Measurements from ENCODE around the gene ASF1A.

The ASF1A gene

DNA sequence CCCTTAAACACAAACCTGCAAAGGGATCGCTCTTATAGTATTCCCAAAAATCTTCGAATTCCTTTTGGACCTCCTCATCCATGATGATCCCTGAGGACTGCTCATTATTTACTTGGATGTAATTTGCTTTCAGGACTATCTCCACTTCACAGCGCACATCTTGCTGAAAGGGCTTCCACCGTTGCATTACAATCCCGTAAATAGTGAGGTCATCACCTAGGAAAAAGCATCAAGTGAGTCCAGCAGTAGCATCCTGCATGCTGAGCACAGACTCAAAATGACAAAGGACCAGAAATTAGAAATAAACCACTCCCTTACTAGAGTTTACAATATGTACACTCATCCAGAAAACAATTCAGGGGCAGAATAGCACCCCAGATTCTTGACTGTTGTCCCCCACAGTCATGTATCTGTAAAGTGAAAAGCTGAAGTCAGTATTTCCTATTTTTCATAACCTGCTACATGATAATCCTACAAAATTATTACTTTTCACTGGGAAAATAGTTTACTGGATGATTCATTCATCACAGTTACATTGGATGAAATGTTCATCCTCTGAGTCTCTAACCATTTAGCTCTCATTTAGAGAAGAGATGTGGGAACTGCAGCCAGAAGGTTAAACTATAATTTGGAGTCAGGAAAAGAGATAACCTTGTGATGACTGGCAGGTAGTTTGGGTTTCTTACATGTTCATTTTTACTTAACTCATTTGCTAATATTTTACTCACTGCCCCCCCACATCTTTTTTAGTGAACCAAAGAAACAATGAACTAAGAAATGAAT lies 23.8 kb downstream of the ASF1A start:
- DNase-seq (ENCODE audit: low spot score), result no peak
- in situ Hi-C loops (cut with MboI; ENCODE audit: low pct_unique_long_range_greater_than_20kb, low sequenced_read_pairs, unreplicated experiment), result no loop called here
- TF ChIP-seq, protein P1, sequence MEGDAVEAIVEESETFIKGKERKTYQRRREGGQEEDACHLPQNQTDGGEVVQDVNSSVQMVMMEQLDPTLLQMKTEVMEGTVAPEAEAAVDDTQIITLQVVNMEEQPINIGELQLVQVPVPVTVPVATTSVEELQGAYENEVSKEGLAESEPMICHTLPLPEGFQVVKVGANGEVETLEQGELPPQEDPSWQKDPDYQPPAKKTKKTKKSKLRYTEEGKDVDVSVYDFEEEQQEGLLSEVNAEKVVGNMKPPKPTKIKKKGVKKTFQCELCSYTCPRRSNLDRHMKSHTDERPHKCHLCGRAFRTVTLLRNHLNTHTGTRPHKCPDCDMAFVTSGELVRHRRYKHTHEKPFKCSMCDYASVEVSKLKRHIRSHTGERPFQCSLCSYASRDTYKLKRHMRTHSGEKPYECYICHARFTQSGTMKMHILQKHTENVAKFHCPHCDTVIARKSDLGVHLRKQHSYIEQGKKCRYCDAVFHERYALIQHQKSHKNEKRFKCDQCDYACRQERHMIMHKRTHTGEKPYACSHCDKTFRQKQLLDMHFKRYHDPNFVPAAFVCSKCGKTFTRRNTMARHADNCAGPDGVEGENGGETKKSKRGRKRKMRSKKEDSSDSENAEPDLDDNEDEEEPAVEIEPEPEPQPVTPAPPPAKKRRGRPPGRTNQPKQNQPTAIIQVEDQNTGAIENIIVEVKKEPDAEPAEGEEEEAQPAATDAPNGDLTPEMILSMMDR (IDR thresholded peaks at IDR 0.05; ENCODE audit: extremely low read depth, insufficient read depth, missing control alignments), result no peak

DNA sequence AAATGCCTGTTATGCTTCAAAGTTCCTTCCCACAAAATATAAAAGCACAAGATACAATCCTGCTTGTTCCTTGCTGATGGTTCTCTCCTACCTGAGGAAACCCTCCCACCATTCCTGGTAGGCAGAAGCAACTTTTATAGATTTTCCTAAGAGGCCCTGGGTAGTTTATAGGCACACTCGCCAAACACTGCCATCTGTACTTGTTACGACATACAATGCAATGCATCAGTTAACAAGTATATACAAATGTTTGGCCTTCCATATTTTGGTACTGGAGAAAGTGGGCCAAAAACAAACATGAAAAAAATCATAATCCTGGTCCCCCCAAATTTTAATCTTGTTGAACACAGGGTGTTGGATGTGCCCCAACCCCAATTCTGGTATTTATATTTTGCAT lies 24.4 kb downstream of the ASF1A start:
- no peak for DNase-seq (ENCODE audit: low spot score)
- TF ChIP-seq, protein P1 (IDR thresholded peaks at IDR 0.05; ENCODE audit: extremely low read depth, insufficient read depth, missing control alignments), result no peak
- in situ Hi-C loops (cut with MboI; ENCODE audit: low pct_unique_long_range_greater_than_20kb, low sequenced_read_pairs, unreplicated experiment), result no loop called here

DNA sequence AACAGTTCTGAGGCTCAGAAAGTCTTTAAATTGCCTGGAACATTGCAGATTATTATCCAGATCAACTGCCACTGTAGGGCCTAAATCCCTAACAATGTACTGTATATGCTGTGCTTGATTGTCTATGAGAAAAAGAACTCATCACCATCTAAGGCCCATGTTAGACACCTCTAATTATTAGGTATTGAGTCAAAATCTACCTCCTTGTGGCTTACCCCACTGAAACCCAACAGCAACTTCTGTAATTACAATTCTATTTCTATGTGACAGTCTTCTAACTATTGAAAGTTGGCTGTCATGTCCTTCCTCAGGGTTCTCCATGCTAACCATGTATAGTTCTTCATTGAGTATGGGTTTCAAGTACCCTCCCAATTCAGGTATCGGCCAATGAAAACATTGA lies 27.1 kb downstream of the ASF1A start:
- in situ Hi-C loops (cut with MboI; ENCODE audit: low pct_unique_long_range_greater_than_20kb, low sequenced_read_pairs, unreplicated experiment), result no loop called here
- no peak for DNase-seq (ENCODE audit: low spot score)
- TF ChIP-seq, protein P1 (IDR thresholded peaks at IDR 0.05; ENCODE audit: extremely low read depth, insufficient read depth, missing control alignments), result no peak

DNA sequence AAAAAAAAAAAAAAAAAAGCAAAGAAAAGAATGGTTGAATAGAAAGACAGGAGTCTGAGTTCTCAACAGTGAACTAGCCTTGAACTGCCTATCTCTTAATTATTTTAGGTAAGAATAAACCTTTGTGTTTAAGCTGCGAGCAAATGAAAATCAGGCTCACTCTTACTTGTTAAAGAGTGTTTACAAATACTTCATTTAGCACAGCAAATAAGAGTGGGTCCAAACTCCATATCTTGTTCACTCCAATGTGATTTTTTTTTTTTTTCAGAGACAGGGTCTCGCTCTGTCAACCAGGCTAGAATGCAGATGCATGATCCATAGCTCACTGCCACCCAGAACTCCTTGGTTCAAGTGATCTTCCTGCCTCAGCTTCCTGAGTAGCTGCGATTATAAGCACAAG lies 29.1 kb downstream of the ASF1A start:
- DNase-seq (ENCODE audit: low spot score), result no peak
- TF ChIP-seq, protein P1 (IDR thresholded peaks at IDR 0.05; ENCODE audit: extremely low read depth, insufficient read depth, missing control alignments), result no peak
- in situ Hi-C loops (cut with MboI; ENCODE audit: low pct_unique_long_range_greater_than_20kb, low sequenced_read_pairs, unreplicated experiment), result no loop called here

DNA sequence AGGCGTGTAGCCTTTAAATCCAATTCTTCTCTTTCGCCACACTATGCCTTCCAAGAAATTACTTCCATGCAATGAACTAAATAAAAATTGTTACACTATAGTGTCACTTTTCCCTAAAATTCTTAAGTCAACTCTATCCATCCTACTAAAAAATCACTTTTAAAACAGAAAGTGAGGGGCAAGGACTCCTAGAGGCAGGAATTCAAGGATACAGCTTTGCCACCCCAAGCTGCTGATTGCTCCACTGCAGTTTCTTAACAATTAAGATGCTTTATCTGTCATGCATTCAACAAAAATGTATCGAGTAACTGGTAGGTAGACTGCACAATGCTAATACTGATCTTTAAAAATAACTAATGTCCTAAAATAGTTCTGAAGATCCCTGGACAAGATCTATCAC lies 36.7 kb downstream of the ASF1A start:
- TF ChIP-seq, protein P1 (IDR thresholded peaks at IDR 0.05; ENCODE audit: extremely low read depth, insufficient read depth, missing control alignments), result no peak
- DNase-seq (ENCODE audit: low spot score), result no peak
- in situ Hi-C loops (cut with MboI; ENCODE audit: low pct_unique_long_range_greater_than_20kb, low sequenced_read_pairs, unreplicated experiment), result no loop called here

DNA sequence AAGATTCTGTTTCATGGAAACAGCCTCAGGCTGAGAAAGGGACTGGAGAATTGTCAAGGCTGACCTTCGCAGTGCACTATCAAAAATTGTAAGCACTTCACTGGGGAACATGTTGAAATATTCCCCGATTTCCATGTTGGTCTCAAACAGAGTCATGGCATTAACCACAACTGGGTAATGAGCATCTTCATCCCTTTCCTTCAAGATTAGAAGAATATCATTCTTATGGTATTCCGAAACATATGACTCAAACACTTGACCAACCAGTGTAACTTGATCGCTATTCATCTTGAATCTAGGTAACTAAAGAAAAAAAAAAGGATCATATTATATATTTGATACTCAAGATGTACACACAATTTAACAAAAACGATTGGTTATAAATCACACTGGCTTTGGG lies 37.5 kb downstream of the ASF1A start:
- TF ChIP-seq, protein P1 (IDR thresholded peaks at IDR 0.05; ENCODE audit: extremely low read depth, insufficient read depth, missing control alignments), result no peak
- in situ Hi-C loops (cut with MboI; ENCODE audit: low pct_unique_long_range_greater_than_20kb, low sequenced_read_pairs, unreplicated experiment), result no loop called here
- DNase-seq (ENCODE audit: low spot score), result no peak

Data from GM13977 (cell line).